A549 (cell line): Measurements from ENCODE around the gene STEAP1B. TPM values are rescaled to one million over a fixed set of nuclear protein-coding genes. Genes with fewer than 3 reads are reported as not detected.

ENCODE experiments used
- ATAC-seq, 2 experiments: fragments of 200-7000 bp in 1 of 2; fragments of >200 bp in 1 of 2; cut with Nextera tagmentation in 1 of 2; cut with Tn5 transposase in 1 of 2; 3 replicates each; pipeline versions ENCODE4 v1.8.0 to v1.9.1; 2018 to 2020; ENCODE audit warnings: mild to moderate bottlenecking in 1 of 2, moderate library complexity in 1 of 2
- CTCF ChIA-PET: fragments of 300-600 bp; sonication (Branson Sonifier 250); formaldehyde crosslinking; extraction: SDS; loops from one replicate; lab custom pipeline; 2021; ENCODE audit warnings: antibody characterized with exemption, inconsistent platforms; lab: Yijun Ruan, JAX
- POLR2A ChIA-PET: fragments of 350-600 bp; formaldehyde crosslinking; extraction: SDS; loops from one replicate; lab custom pipeline; 2021; ENCODE audit warnings: antibody characterized with exemption, inconsistent platforms; lab: Yijun Ruan, JAX
- DNase-seq, 2 experiments: peaks; one replicate each; pipeline versions ENCODE4 v3.0.0 to v3.0.0-alpha.2; 2011 to 2016; ENCODE audit warnings: low read depth in 1 of 2, low spot score in 1 of 2
- FAIRE-seq: peaks from 2 replicates; lab custom pipeline; 2011; peaks lifted over from hg19 to GRCh38; lab: Jason Lieb, UNC
- H3K27ac ChIP-seq, 2 experiments: fragments of >200 bp; sonication (Bioruptor Twin); formaldehyde crosslinking; 3 replicates each; pipeline ENCODE4 v1.5.1; 2016 to 2017
- H3K4me1 ChIP-seq: fragments of >200 bp; sonication (Bioruptor Twin); formaldehyde crosslinking; 3 replicates; pipeline ENCODE4 v1.6.1; 2016
- H3K4me2 ChIP-seq: fragments of >200 bp; sonication (Bioruptor Twin); formaldehyde crosslinking; 3 replicates; pipeline ENCODE4 v1.6.1; 2016
- H3K4me3 ChIP-seq: fragments of >200 bp; sonication (Bioruptor Twin); formaldehyde crosslinking; 3 replicates; pipeline ENCODE4 v1.5.1; 2016
- H3K9me3 ChIP-seq: fragments of >200 bp; sonication (Bioruptor Twin); formaldehyde crosslinking; 3 replicates; pipeline ENCODE4 v1.6.1; 2016
- BHLHE40 ChIP-seq: IDR thresholded peaks from 2 replicates; pipeline ENCODE4 v1.6.1; 2012; ENCODE audit warnings: low read depth, low read length, inconsistent platforms
- CEBPB ChIP-seq, 2 experiments: fragments of >200 bp in 1 of 2; sonication (Bioruptor Twin) in 1 of 2; formaldehyde crosslinking in 1 of 2; IDR thresholded peaks; 2 replicates each; pipeline ENCODE4 v1.6.1; 2012 to 2016
- CHD4 ChIP-seq: fragments of 200-600 bp; sonication (generic); IDR thresholded peaks from 2 replicates; pipeline ENCODE4 v1.6.1; 2016; ENCODE audit warnings: antibody characterized with exemption, mild to moderate bottlenecking, borderline replicate concordance
- ESRRA ChIP-seq: fragments of 150-350 bp; IDR thresholded peaks from 2 replicates; pipeline ENCODE4 v1.6.1; 2014; ENCODE audit warnings: mild to moderate bottlenecking, low read length, borderline replicate concordance
- GATA3 ChIP-seq: IDR thresholded peaks from 2 replicates; pipeline ENCODE4 v1.6.1; 2012; ENCODE audit warnings: borderline replicate concordance
- HDAC2 ChIP-seq: fragments of 200-600 bp; sonication (generic); IDR thresholded peaks from 2 replicates; pipeline ENCODE4 v1.6.1; 2016
- HEYL ChIP-seq: fragments of 250-450 bp; sonication (Bioruptor Pico); IDR thresholded peaks from 2 replicates; pipeline ENCODE4 v1.8.0; 2021; ENCODE audit warnings: mild to moderate bottlenecking, moderate library complexity
- HOXA7 ChIP-seq: fragments of 250-450 bp; sonication (Bioruptor Pico); IDR thresholded peaks from 2 replicates; pipeline ENCODE4 v1.5.0; 2020; ENCODE audit warnings: mild to moderate bottlenecking, moderate library complexity
- JUN ChIP-seq, 2 experiments: fragments of >200 bp; sonication (Bioruptor Twin); formaldehyde crosslinking; IDR thresholded peaks; 2 replicates in 1 of 2; 3 replicates in 1 of 2; pipeline ENCODE4 v1.6.1; 2016 to 2017
- JUNB ChIP-seq: fragments of >200 bp; sonication (Bioruptor Twin); formaldehyde crosslinking; IDR thresholded peaks from 2 replicates; pipeline ENCODE4 v1.6.1; 2016
- KDM1A ChIP-seq: fragments of 200-600 bp; sonication (generic); IDR thresholded peaks from 2 replicates; pipeline ENCODE4 v1.6.1; 2016; ENCODE audit warnings: low read depth, mild to moderate bottlenecking
- MYC ChIP-seq: IDR thresholded peaks from 2 replicates; pipeline ENCODE4 v1.6.1; 2012; ENCODE audit warnings: mild to moderate bottlenecking, inconsistent platforms, low read length, improper control_type of control experiment, borderline replicate concordance
- NR3C1 ChIP-seq: fragments of >200 bp; sonication (Bioruptor Twin); formaldehyde crosslinking; IDR thresholded peaks from 3 replicates; pipeline ENCODE4 v1.6.1; 2017
- PHF8 ChIP-seq: fragments of 200-600 bp; sonication (generic); IDR thresholded peaks from 2 replicates; pipeline ENCODE4 v1.6.1; 2016; ENCODE audit warnings: low read depth, mild to moderate bottlenecking, antibody characterized with exemption, moderate library complexity, borderline replicate concordance
- RCOR1 ChIP-seq: fragments of 150-350 bp; IDR thresholded peaks from 2 replicates; pipeline ENCODE4 v1.6.1; 2014; ENCODE audit warnings: antibody characterized with exemption, low read length, low read depth
- RFX5 ChIP-seq: fragments of 450-650 bp; IDR thresholded peaks from 2 replicates; pipeline ENCODE4 v1.7.1; 2014; ENCODE audit warnings: antibody characterized with exemption, mild to moderate bottlenecking, moderate library complexity
- RNF2 ChIP-seq: fragments of 200-600 bp; sonication (generic); IDR thresholded peaks from 2 replicates; pipeline ENCODE4 v1.6.1; 2016; ENCODE audit warnings: low read depth, mild to moderate bottlenecking, antibody characterized with exemption, moderate library complexity, borderline replicate concordance
- SREBF2 ChIP-seq: fragments of 450-650 bp; IDR thresholded peaks from 2 replicates; pipeline ENCODE4 v1.6.1; 2014; ENCODE audit warnings: mild to moderate bottlenecking, moderate library complexity
- TP53 ChIP-seq: fragments of 250-450 bp; sonication (Bioruptor Pico); IDR thresholded peaks from 2 replicates; pipeline ENCODE4 v1.5.0; 2021; ENCODE audit warnings: mild to moderate bottlenecking, moderate library complexity
- ZSCAN20 ChIP-seq: fragments of 250-450 bp; sonication (Bioruptor Pico); IDR thresholded peaks from 2 replicates; pipeline ENCODE4 v1.8.0; 2022; ENCODE audit warnings: mild to moderate bottlenecking, moderate library complexity
- WGBS: methylation state at CpG from one replicate; pipeline ENCODE4 v1.1.6; 2017; ENCODE audit errors: missing lambda C conversion rate; 5-methylcytosine and 5-hydroxymethylcytosine counted together
- polyA plus RNA-seq, 4 experiments: library from polyadenylated mRNA; depleted of rRNA in 3 of 4; stranded (reverse); fragments of >200 nt; fragmentation: RNase III in 1 of 4; extraction: RNeasy Plus Mini Kit Qiagen cat#74134 plus additional on column Dnase treatment in 1 of 4; gene quantifications; 2 replicates in 3 of 4; 3 replicates in 1 of 4; pipeline ENCODE4 v1.2.3, GENCODE V29; 2011 to 2017
- TF ChIP-seq, protein P1 (sequence below): fragments of 250-450 bp; sonication (Bioruptor Pico); IDR thresholded peaks from 2 replicates; pipeline ENCODE4 v1.5.0; 2020; ENCODE audit warnings: low read depth, mild to moderate bottlenecking, moderate library complexity
- TF ChIP-seq, protein P2 (sequence below): IDR thresholded peaks from 2 replicates; pipeline ENCODE4 v1.6.1; 2012; ENCODE audit warnings: low read depth, borderline replicate concordance
- TF ChIP-seq, protein P3 (sequence below): IDR thresholded peaks from 2 replicates; pipeline ENCODE4 v1.6.1; 2012
- TF ChIP-seq, protein P4 (sequence below): fragments of 150-350 bp; IDR thresholded peaks from 2 replicates; pipeline ENCODE4 v1.6.1; 2014; ENCODE audit warnings: low read depth, mild to moderate bottlenecking, low read length
- TF ChIP-seq, protein P5 (sequence below): fragments of >200 bp; sonication (Bioruptor Twin); formaldehyde crosslinking; IDR thresholded peaks from 3 replicates; pipeline ENCODE4 v1.6.1; 2016
- TF ChIP-seq, protein P6 (sequence below): fragments of >200 bp; sonication (Bioruptor Twin); formaldehyde crosslinking; IDR thresholded peaks from 2 replicates; pipeline ENCODE4 v1.6.1; 2016

The STEAP1B gene
- polyA plus RNA-seq, 2 of the 4 experiments (the other 2 are of a cell fraction): 0.08 to 0.22 TPM

DNA sequence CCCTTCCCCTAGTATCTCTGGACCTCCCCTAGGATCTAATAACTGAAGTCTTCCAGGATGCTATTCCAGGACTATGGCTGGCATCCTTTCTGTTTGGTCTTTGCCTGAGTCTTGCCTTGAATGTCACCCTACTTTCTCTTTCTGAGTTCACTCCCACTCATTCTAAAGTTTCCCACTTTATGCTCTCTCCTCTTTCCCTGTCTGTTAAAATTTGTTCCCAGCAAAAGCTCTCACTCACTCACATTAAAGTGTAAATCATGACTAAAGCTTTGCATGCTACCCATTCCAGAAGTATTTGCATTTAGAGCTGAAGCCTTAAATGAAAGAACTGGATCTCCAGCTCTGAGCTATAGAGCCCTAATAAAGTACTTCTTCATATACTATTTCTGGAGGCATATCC, 100.9 kb downstream of the STEAP1B start:
- no peak for TF ChIP-seq TP53 (CRISPR knock-in tag)
- TF ChIP-seq PHF8: no peak
- TF ChIP-seq, protein P1, sequence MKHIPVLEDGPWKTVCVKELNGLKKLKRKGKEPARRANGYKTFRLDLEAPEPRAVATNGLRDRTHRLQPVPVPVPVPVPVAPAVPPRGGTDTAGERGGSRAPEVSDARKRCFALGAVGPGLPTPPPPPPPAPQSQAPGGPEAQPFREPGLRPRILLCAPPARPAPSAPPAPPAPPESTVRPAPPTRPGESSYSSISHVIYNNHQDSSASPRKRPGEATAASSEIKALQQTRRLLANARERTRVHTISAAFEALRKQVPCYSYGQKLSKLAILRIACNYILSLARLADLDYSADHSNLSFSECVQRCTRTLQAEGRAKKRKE (CRISPR knock-in tag): no peak
- no peak for TF ChIP-seq ZSCAN20 (CRISPR knock-in tag)
- TF ChIP-seq, protein P2, sequence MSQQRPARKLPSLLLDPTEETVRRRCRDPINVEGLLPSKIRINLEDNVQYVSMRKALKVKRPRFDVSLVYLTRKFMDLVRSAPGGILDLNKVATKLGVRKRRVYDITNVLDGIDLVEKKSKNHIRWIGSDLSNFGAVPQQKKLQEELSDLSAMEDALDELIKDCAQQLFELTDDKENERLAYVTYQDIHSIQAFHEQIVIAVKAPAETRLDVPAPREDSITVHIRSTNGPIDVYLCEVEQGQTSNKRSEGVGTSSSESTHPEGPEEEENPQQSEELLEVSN: no peak
- no peak for TF ChIP-seq JUN (IDR thresholded peaks at IDR 0.05)
- TF ChIP-seq, protein P3, sequence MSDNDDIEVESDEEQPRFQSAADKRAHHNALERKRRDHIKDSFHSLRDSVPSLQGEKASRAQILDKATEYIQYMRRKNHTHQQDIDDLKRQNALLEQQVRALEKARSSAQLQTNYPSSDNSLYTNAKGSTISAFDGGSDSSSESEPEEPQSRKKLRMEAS: no peak
- no peak for TF ChIP-seq RFX5
- no peak for TF ChIP-seq NR3C1
- TF ChIP-seq ESRRA: no peak
- TF ChIP-seq JUNB: no peak
- no peak for TF ChIP-seq RNF2
- TF ChIP-seq KDM1A: no peak
- TF ChIP-seq, protein P4, sequence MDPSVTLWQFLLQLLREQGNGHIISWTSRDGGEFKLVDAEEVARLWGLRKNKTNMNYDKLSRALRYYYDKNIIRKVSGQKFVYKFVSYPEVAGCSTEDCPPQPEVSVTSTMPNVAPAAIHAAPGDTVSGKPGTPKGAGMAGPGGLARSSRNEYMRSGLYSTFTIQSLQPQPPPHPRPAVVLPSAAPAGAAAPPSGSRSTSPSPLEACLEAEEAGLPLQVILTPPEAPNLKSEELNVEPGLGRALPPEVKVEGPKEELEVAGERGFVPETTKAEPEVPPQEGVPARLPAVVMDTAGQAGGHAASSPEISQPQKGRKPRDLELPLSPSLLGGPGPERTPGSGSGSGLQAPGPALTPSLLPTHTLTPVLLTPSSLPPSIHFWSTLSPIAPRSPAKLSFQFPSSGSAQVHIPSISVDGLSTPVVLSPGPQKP: no peak
- TF ChIP-seq, protein P5, sequence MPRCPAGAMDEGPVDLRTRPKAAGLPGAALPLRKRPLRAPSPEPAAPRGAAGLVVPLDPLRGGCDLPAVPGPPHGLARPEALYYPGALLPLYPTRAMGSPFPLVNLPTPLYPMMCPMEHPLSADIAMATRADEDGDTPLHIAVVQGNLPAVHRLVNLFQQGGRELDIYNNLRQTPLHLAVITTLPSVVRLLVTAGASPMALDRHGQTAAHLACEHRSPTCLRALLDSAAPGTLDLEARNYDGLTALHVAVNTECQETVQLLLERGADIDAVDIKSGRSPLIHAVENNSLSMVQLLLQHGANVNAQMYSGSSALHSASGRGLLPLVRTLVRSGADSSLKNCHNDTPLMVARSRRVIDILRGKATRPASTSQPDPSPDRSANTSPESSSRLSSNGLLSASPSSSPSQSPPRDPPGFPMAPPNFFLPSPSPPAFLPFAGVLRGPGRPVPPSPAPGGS: no peak
- TF ChIP-seq, protein P6, sequence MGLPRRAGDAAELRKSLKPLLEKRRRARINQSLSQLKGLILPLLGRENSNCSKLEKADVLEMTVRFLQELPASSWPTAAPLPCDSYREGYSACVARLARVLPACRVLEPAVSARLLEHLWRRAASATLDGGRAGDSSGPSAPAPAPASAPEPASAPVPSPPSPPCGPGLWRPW: no peak
- ATAC-seq (no peak), FAIRE-seq (no peak), DNase-seq (no peak)
- POLR2A ChIA-PET: no interaction called here
- CTCF ChIA-PET: no interaction called here
- Histone ChIP-seq H3K4me2 (no peak overlapping the region), H3K4me1 (no peaks in the 10 kb centered on the region), H3K9me3 (no peaks in the 10 kb centered on the region), H3K4me3 (no peak overlapping the region), H3K27ac (no peak overlapping the region)

DNA sequence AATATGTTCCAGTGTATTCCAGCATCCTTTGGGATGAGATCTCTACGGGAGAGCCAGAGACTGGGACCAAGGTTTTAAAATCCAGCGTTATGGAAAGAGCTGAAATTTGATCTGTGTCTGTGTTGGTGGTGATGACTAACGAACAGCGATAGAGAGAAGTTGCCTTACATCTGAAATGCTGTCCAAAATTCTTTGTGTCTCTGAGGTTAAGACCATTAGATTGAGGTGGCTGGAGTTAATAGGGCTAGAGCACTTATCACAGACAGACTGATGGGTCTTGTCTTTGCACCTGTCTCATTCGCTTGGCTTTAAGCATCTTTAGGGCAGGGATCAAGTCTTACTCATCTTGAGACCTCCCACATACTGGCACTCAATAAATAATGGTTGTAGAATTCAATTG, 102.0 kb downstream of the STEAP1B start:
- CTCF ChIA-PET: no interaction called here
- TF ChIP-seq JUN (IDR thresholded peaks at IDR 0.05) (no peak), HEYL (no peak), HOXA7 (CRISPR knock-in tag) (no peak), CHD4 (no peak), SREBF2 (no peak), HDAC2 (no peak)
- TF ChIP-seq, protein P3: no peak
- TF ChIP-seq, all 56 proteins: peak for 0
- H3K4me2 ChIP-seq: no peak overlapping the region
- FAIRE-seq (no peak), DNase-seq (no peak), ATAC-seq (no peak)
- no peaks in the 10 kb centered on the region for H3K9me3 ChIP-seq
- H3K27ac ChIP-seq: no peak overlapping the region
- POLR2A ChIA-PET: no interaction called here
- no peaks in the 10 kb centered on the region for H3K4me1 ChIP-seq
- WGBS: 16% methylated on average over 5 of the region's 5 CpGs
- H3K4me3 ChIP-seq: no peak overlapping the region

DNA sequence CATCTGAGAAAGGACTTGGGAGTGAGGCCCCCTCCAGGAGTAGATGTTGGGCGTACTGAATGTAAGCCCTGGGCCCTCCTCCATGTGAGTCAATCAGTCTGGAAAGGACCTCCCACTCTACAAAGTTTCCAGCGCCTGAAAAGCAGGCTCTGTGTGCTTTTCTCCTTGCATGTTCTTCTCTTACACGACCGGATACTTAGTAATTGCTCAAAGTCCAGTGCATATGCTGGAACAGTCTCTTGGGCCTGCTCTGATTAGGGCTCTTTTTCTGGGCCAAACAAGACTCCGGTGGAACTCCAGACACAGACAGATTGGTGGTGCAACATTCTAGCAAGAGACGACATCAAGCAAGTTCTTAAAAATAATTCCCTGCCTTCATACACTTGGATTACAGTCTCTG, 104.8 kb downstream of the STEAP1B start:
- 29% methylated on average over 5 of the region's 6 CpGs for WGBS
- POLR2A ChIA-PET: no interaction called here
- Histone ChIP-seq H3K9me3 (no peaks in the 10 kb centered on the region), H3K27ac (no peak overlapping the region), H3K4me2 (no peak overlapping the region), H3K4me1 (no peaks in the 10 kb centered on the region), H3K4me3 (no peak overlapping the region)
- ATAC-seq: no peak
- DNase-seq: no peak
- FAIRE-seq: no peak
- CTCF ChIA-PET: no interaction called here
- TF ChIP-seq HDAC2 (no peak), TP53 (CRISPR knock-in tag) (no peak), HEYL (no peak), MYC (no peak), GATA3 (no peak), BHLHE40 (no peak), CEBPB (IDR thresholded peaks at IDR 0.05) (no peak), RCOR1 (no peak)
- TF ChIP-seq, protein P1 (CRISPR knock-in tag): no peak
- TF ChIP-seq, protein P2: no peak
